ENCODE results near the gene VAMP1. TPM values are rescaled to one million over a fixed set of nuclear protein-coding genes. Genes with fewer than 3 reads are reported as not detected.

VAMP1 gene
- total and polyA plus RNA-seq, 2 of the 8 experiments (the other 6 are each of a cell fraction or from before 2014, with no cell fraction given), result 10.8 to 23.1 TPM

DNA sequence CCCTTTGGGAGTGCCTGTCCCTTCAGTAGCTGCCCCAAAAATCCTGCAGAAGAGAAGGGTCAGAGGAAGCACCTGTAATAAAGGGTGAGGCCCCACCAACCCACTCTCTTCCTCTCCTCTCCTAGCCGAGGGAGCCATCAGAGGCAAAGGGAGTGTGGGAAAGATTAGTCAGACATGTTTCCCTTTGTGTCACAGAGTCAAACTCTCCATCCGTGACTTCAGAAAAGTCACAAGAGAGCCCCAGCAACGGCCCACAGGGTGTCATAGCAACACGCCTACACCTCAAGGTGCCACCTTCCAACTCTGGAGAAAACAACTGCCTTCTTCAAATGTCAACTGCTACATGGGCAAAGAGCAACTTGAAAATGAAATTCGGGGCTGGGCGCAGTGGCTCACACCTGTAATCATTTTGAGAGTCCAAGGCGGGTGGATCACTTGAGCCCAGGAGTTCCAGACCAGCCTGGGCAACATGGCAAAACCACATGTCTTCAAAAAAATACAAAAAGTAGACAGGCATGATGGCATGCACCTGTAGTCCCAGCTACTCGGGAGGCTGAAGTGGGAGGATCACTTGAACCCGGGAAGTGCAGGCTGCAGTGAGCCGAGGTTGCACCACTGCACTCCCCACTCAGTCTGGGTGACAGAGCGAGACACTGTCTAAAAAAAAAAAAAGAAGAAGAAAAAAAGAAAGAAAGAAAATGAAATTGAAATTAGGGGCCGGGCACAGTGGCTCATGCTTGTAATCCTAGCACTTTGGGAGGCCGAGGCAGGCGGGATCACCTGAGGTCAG, 43.4 kb downstream of the VAMP1 start:
- Histone ChIP-seq H3K9me3 (ENCODE audit: insufficient read depth in 2 of 2, low read depth in 1 of 2, low read length in 1 of 2) (no peaks in the 10 kb centered on the region), H3K14ac (ENCODE audit: insufficient read length) (no peak overlapping the region), H3K36me3 (ENCODE audit: control insufficient read depth in 2 of 4, insufficient read depth in 4 of 4, low read length in 3 of 4) (no peaks in the 10 kb centered on the region), H4K20me1 (replicated peaks in 1 of 2; ENCODE audit: control insufficient read depth in 1 of 2, insufficient read depth in 2 of 2, low read length in 2 of 2) (no peaks in the 10 kb centered on the region), H3K79me2 (ENCODE audit: control insufficient read depth in 1 of 2, insufficient read depth in 2 of 2, low read length in 2 of 2) (no peaks in the 10 kb centered on the region), H2BK12ac (ENCODE audit: low read depth, low read length) (no peak overlapping the region), H3K18ac (ENCODE audit: extremely low read depth, low read length) (no peak overlapping the region), H4K8ac (ENCODE audit: extremely low read depth, insufficient read depth, low read length) (no peak overlapping the region; the same call in 1 of the 2 replicates), H3K4ac (replicated peaks; ENCODE audit: insufficient read length, low read depth, low read length) (no peak overlapping the region), H3K27me3 (replicated peaks in 1 of 4; ENCODE audit: control insufficient read depth in 3 of 4, extremely low read depth in 1 of 4, insufficient read depth in 3 of 4, low read length in 3 of 4) (no peaks in the 10 kb centered on the region; a peak in 1 of 7 replicates), H3K23me2 (ENCODE audit: low read depth, low read length) (no peaks in the 10 kb centered on the region), H2BK15ac (ENCODE audit: low read length) (no peak overlapping the region), H2AFZ (ENCODE audit: low read length) (no peak overlapping the region), H4K5ac (ENCODE audit: insufficient read length, low read depth, low read length) (no peak overlapping the region), H3K23ac (ENCODE audit: insufficient read length) (no peak overlapping the region), H3K27ac (ENCODE audit: low read depth, low read length) (no peak overlapping the region), H3K4me1 (replicated peaks in 1 of 4; ENCODE audit: control insufficient read depth in 3 of 4, insufficient read depth in 4 of 4, low read length in 3 of 4) (peaks cover 0 to 4% (median under 1%) of the 10 kb centered on the region in 4 experiments; a peak in 2 of 7 replicates), H3K4me3 (ENCODE audit: extremely low read depth in 1 of 4, insufficient read depth in 2 of 4, low read depth in 3 of 4, low read length in 4 of 4) (no peak overlapping the region), H3K56ac (replicated peaks; ENCODE audit: insufficient read length, low read depth, low read length) (no peak overlapping the region), H3K4me2 (ENCODE audit: insufficient read depth in 1 of 2, low read depth in 2 of 2, low read length in 2 of 2) (no peak overlapping the region), H3K79me1 (ENCODE audit: low read depth, low read length) (no peaks in the 10 kb centered on the region), H2AK5ac (ENCODE audit: low read depth, low read length) (no peak overlapping the region), H3K9ac (replicated peaks in 1 of 4; ENCODE audit: extremely low read depth in 1 of 4, low read depth in 3 of 4, low read length in 3 of 4) (no peak overlapping the region), H2BK120ac (replicated peaks; ENCODE audit: low read depth, low read length) (no peak overlapping the region), H2BK20ac (ENCODE audit: low read length) (no peak overlapping the region), H4K91ac (replicated peaks; ENCODE audit: insufficient read length, low read length) (no peak overlapping the region), H2BK5ac (ENCODE audit: low read depth, low read length) (no peak overlapping the region)
- CTCF ChIA-PET (ENCODE audit: partially characterized antibody), result interaction anchor here (0.7 to 7.4 kb wide), 4 partner anchors 34 to 112 kb away, joined by 5 to 202 read pairs (median 28); no protein-coding TSS in a partner anchor
- POLR2A ChIA-PET (ENCODE audit: partially characterized antibody), result interaction anchor here (1.1 to 4.9 kb wide), 6 partner anchors 30 to 110 kb away, joined by 3 to 38 read pairs (median 4); partner anchors contain the start of genes GAPDH, LTBR and VAMP1
- FAIRE-seq (no peak), DNase-seq (ENCODE audit: low read depth in 1 of 2, low spot score in 2 of 2) (no peak)
- WGBS, 2 experiments (ENCODE audit: extremely low coverage in 1 of 2, insufficient coverage in 1 of 2, insufficient read length in 1 of 2, insufficient replicate concordance in 2 of 2, low coverage in 1 of 2, low lambda C conversion rate in 2 of 2, missing lambda C conversion rate in 1 of 2), result 90% methylated on average over 14 of the region's 14 CpGs; no CpG with 5 or more reads in 1 of the 2 experiments
- TF ChIP-seq, protein P1, sequence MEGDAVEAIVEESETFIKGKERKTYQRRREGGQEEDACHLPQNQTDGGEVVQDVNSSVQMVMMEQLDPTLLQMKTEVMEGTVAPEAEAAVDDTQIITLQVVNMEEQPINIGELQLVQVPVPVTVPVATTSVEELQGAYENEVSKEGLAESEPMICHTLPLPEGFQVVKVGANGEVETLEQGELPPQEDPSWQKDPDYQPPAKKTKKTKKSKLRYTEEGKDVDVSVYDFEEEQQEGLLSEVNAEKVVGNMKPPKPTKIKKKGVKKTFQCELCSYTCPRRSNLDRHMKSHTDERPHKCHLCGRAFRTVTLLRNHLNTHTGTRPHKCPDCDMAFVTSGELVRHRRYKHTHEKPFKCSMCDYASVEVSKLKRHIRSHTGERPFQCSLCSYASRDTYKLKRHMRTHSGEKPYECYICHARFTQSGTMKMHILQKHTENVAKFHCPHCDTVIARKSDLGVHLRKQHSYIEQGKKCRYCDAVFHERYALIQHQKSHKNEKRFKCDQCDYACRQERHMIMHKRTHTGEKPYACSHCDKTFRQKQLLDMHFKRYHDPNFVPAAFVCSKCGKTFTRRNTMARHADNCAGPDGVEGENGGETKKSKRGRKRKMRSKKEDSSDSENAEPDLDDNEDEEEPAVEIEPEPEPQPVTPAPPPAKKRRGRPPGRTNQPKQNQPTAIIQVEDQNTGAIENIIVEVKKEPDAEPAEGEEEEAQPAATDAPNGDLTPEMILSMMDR (IDR thresholded peaks at IDR 0.05; ENCODE audit: control extremely low read depth in 1 of 3, insufficient read depth in 1 of 3, low read depth in 1 of 3, low read length in 3 of 3), result no peak
- TF ChIP-seq POLR2AphosphoS5 (IDR thresholded peaks at IDR 0.05; ENCODE audit: low read depth, low read length) (no peak), TAF7 (optimal IDR thresholded peaks at IDR 0.05; ENCODE audit: borderline replicate concordance, low read depth, low read length) (no peak), CEBPB (IDR thresholded peaks at IDR 0.05; ENCODE audit: low read depth, low read length) (no peak), SIRT6 (IDR thresholded peaks at IDR 0.05; ENCODE audit: low read length) (no peak), KDM5A (IDR thresholded peaks at IDR 0.05; ENCODE audit: low read length) (no peak), RAD21 (IDR thresholded peaks at IDR 0.05 in 1 of 2, conservative IDR thresholded peaks at IDR 0.05 in 1 of 2; ENCODE audit: low read depth in 2 of 2, low read length in 2 of 2) (no peak), KDM4A (IDR thresholded peaks at IDR 0.05; ENCODE audit: low read depth, low read length, severe bottlenecking) (no peak)
- TF ChIP-seq, protein P2, sequence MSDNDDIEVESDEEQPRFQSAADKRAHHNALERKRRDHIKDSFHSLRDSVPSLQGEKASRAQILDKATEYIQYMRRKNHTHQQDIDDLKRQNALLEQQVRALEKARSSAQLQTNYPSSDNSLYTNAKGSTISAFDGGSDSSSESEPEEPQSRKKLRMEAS (IDR thresholded peaks at IDR 0.05), result no peak

Data from H1 (cell line).